Lower leg skin (tissue), 3 donors: ENCODE measurements around the gene CHST15.

Source experiments
- POLR2A ChIP-seq, 2 donors: fragments of 450-650 bp; IDR thresholded peaks; one replicate each; pipeline ENCODE4 v1.6.1; 2016 to 2017; ENCODE audit warnings: antibody characterized with exemption in 2 of 2, mild to moderate bottlenecking in 1 of 2, moderate library complexity in 1 of 2
- TF ChIP-seq, protein P1 (sequence below), 3 donors: fragments of 450-650 bp; IDR thresholded peaks; one replicate each; pipeline ENCODE4 v1.5.1; 2016; ENCODE audit warnings: antibody characterized with exemption in 3 of 3, mild to moderate bottlenecking in 3 of 3, moderate library complexity in 2 of 3

DNA sequence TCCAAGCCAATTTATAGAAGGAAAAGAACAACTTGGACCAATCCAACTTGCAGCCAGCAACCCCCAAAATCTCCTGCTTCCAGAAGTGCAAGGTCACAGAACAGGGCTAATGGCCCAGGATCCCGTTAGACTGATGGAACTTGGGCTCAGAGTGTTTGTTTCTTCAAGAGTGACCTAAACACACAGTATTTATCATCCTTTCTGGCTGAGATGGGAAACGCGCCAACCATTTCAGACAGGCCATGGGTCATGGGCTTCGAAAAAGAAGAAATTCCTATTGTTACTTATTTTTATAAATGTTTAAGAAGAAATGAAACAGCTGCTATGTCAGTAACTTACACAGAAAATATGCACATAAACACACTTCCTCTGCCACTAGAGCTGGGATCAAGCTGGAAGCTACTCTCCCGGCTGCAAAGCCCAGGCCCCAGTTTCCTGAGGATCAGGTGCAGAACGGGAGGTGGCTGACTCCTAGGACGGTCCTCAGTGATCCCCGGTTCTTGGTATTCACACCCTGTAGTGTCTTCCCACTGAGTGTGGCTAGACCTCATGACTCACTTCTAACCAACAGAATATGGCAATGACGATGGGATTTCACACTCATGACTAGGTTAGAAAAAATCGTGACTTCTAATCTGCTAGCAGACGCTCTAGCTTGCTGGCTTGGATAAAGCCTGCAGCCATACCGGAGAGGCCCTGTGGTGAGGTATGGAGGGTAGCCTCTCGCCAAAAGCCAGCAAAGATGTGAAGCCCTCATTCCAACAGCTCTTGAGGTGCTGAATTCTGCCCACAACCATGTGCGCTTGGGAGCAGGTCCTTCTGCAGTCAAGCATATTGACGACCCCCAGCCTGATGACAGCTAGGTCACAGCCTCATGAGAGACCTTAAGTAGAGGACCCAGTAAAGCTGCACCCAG, 60.2 kb downstream of the CHST15 start:
- TF ChIP-seq, protein P1, sequence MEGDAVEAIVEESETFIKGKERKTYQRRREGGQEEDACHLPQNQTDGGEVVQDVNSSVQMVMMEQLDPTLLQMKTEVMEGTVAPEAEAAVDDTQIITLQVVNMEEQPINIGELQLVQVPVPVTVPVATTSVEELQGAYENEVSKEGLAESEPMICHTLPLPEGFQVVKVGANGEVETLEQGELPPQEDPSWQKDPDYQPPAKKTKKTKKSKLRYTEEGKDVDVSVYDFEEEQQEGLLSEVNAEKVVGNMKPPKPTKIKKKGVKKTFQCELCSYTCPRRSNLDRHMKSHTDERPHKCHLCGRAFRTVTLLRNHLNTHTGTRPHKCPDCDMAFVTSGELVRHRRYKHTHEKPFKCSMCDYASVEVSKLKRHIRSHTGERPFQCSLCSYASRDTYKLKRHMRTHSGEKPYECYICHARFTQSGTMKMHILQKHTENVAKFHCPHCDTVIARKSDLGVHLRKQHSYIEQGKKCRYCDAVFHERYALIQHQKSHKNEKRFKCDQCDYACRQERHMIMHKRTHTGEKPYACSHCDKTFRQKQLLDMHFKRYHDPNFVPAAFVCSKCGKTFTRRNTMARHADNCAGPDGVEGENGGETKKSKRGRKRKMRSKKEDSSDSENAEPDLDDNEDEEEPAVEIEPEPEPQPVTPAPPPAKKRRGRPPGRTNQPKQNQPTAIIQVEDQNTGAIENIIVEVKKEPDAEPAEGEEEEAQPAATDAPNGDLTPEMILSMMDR (IDR thresholded peaks at IDR 0.05): no peak
- no peak for TF ChIP-seq POLR2A (IDR thresholded peaks at IDR 0.05)
